SK-N-SH treated with all-trans-retinoic acid at 6 μM for 48 hours (cell line): ENCODE results near the gene IPO7.
"Not testable (repeated sequence)": the region's sequence is repeated elsewhere in the genome, so short reads cannot be mapped to it uniquely, and the experiment has no call there.

Source experiments
- ATAC-seq: fragments of 200-7000 bp; cut with Tn5 transposase; 3 replicates; pipeline ENCODE4 v1.9.1; 2020; ENCODE audit warnings: mild to moderate bottlenecking, moderate library complexity
- ARNTL ChIP-seq: fragments of 450-650 bp; formaldehyde crosslinking; IDR thresholded peaks from 2 replicates; pipeline ENCODE4 v1.5.0; 2020; ENCODE audit warnings: low read depth, mild to moderate bottlenecking, moderate library complexity, borderline replicate concordance
- CREB5 ChIP-seq: fragments of 250-450 bp; sonication (Bioruptor Pico); IDR thresholded peaks from 2 replicates; pipeline ENCODE4 v1.5.1; 2020; ENCODE audit warnings: low read depth, mild to moderate bottlenecking, moderate library complexity
- CSDC2 ChIP-seq: fragments of 250-450 bp; sonication (Bioruptor Pico); IDR thresholded peaks from 2 replicates; pipeline ENCODE4 v1.5.0; 2020; ENCODE audit warnings: mild to moderate bottlenecking, moderate library complexity
- CSRNP3 ChIP-seq: fragments of 250-450 bp; sonication (Bioruptor Pico); IDR thresholded peaks from 2 replicates; pipeline ENCODE4 v1.5.1; 2021; ENCODE audit warnings: mild to moderate bottlenecking, moderate library complexity
- ESRRG ChIP-seq: fragments of 250-450 bp; sonication (Bioruptor Pico); IDR thresholded peaks from 2 replicates; pipeline ENCODE4 v1.6.1; 2021; ENCODE audit warnings: mild to moderate bottlenecking
- GLIS3 ChIP-seq: fragments of 250-450 bp; sonication (Bioruptor Pico); IDR thresholded peaks from 2 replicates; pipeline ENCODE4 v1.5.0; 2020; ENCODE audit warnings: mild to moderate bottlenecking, moderate library complexity
- ISL1 ChIP-seq: fragments of 250-450 bp; sonication (Bioruptor Pico); IDR thresholded peaks from 2 replicates; pipeline ENCODE4 v2.1.2; 2022; ENCODE audit warnings: mild to moderate bottlenecking, moderate library complexity
- OSR1 ChIP-seq: fragments of 250-450 bp; sonication (Bioruptor Pico); IDR thresholded peaks from 2 replicates; pipeline ENCODE4 v1.8.0; 2022; ENCODE audit warnings: moderate library complexity, mild to moderate bottlenecking, inconsistent platforms
- PATZ1 ChIP-seq: fragments of 250-450 bp; sonication (Bioruptor Pico); IDR thresholded peaks from 2 replicates; pipeline ENCODE4 v1.8.0; 2020; ENCODE audit warnings: mild to moderate bottlenecking, moderate library complexity, borderline replicate concordance
- POU6F1 ChIP-seq: fragments of 250-450 bp; sonication (Bioruptor Pico); IDR thresholded peaks from 2 replicates; pipeline ENCODE4 v1.8.0; 2021; ENCODE audit warnings: low read depth, mild to moderate bottlenecking, moderate library complexity, borderline replicate concordance
- PPARA ChIP-seq: fragments of 250-450 bp; sonication (Bioruptor Pico); IDR thresholded peaks from 2 replicates; pipeline ENCODE4 v1.5.0; 2020; ENCODE audit warnings: mild to moderate bottlenecking, borderline replicate concordance
- RARB ChIP-seq: fragments of 250-450 bp; sonication (Bioruptor Pico); IDR thresholded peaks from 2 replicates; pipeline ENCODE4 v1.8.0; 2021; ENCODE audit warnings: mild to moderate bottlenecking, moderate library complexity
- SNAI2 ChIP-seq: fragments of 250-450 bp; sonication (Bioruptor Pico); IDR thresholded peaks from 2 replicates; pipeline ENCODE4 v1.5.0; 2020; ENCODE audit warnings: mild to moderate bottlenecking, moderate library complexity
- TCF4 ChIP-seq: fragments of 250-450 bp; sonication (Bioruptor Pico); IDR thresholded peaks from 2 replicates; pipeline ENCODE4 v1.8.0; 2021; ENCODE audit warnings: mild to moderate bottlenecking, moderate library complexity, borderline replicate concordance
- TOX ChIP-seq: fragments of 250-450 bp; sonication (Bioruptor Pico); IDR thresholded peaks from 2 replicates; pipeline ENCODE4 v1.8.0; 2021; ENCODE audit warnings: mild to moderate bottlenecking, moderate library complexity, borderline replicate concordance
- TSHZ2 ChIP-seq: fragments of 250-450 bp; sonication (Bioruptor Pico); IDR thresholded peaks from 2 replicates; pipeline ENCODE4 v1.5.0; 2020; ENCODE audit warnings: mild to moderate bottlenecking, moderate library complexity
- ZC3H10 ChIP-seq: fragments of 250-450 bp; sonication (Bioruptor Pico); IDR thresholded peaks from 2 replicates; pipeline ENCODE4 v1.5.1; 2021; ENCODE audit warnings: mild to moderate bottlenecking, moderate library complexity
- ZFP3 ChIP-seq: fragments of 250-450 bp; sonication (Bioruptor Pico); IDR thresholded peaks from 2 replicates; pipeline ENCODE4 v1.5.0; 2020; ENCODE audit warnings: mild to moderate bottlenecking, moderate library complexity
- ZFP30 ChIP-seq: fragments of 450-650 bp; formaldehyde crosslinking; IDR thresholded peaks from 2 replicates; pipeline ENCODE4 v1.5.0; 2022; ENCODE audit warnings: mild to moderate bottlenecking, moderate library complexity
- ZNF565 ChIP-seq: fragments of 450-650 bp; formaldehyde crosslinking; conservative IDR thresholded peaks from 2 replicates; pipeline ENCODE4 v1.5.0; 2020; ENCODE audit warnings: low read depth, mild to moderate bottlenecking, moderate library complexity
- ZNF70 ChIP-seq: fragments of 450-650 bp; formaldehyde crosslinking; IDR thresholded peaks from 2 replicates; pipeline ENCODE4 v1.5.0; 2020; ENCODE audit warnings: mild to moderate bottlenecking, moderate library complexity
- ZNF8 ChIP-seq: fragments of 450-650 bp; formaldehyde crosslinking; IDR thresholded peaks from 2 replicates; pipeline ENCODE4 v1.5.0; 2020; ENCODE audit warnings: mild to moderate bottlenecking, moderate library complexity

IPO7 gene

GRCh38 chr11:9399466-9399865 is 15.0 kb downstream of the IPO7 start:
- no peak for ATAC-seq
- TF ChIP-seq RARB (CRISPR knock-in tag) (no peak), ZFP30 (CRISPR knock-in tag) (no peak), CREB5 (CRISPR knock-in tag) (no peak)

- ATAC-seq: not testable (repeated sequence)
Measured at GRCh38 chr11:9401884-9402283, 17.4 kb downstream of the IPO7 start.

- no peak for ATAC-seq
- TF ChIP-seq ZFP30 (CRISPR knock-in tag) (no peak), PPARA (CRISPR knock-in tag) (no peak), CSRNP3 (CRISPR knock-in tag) (no peak), SNAI2 (no peak), POU6F1 (CRISPR knock-in tag) (no peak), TOX (CRISPR knock-in tag) (no peak), ZNF8 (no peak), ESRRG (CRISPR knock-in tag) (no peak), RARB (CRISPR knock-in tag) (no peak), OSR1 (no peak), ZC3H10 (no peak), CREB5 (CRISPR knock-in tag) (no peak), CSDC2 (no peak)
Measured at GRCh38 chr11:9428706-9429105, 44.3 kb downstream of the IPO7 start.

- no peak for ATAC-seq
- no peak for TF ChIP-seq ISL1
- TF ChIP-seq ZNF70: no peak
- no peak for TF ChIP-seq TCF4
- TF ChIP-seq ZC3H10: no peak
- no peak for TF ChIP-seq TSHZ2 (CRISPR knock-in tag)
- TF ChIP-seq SNAI2: no peak
Measured at GRCh38 chr11:9438611-9439010, 54.2 kb downstream of the IPO7 start.

- ATAC-seq: no peak
- TF ChIP-seq ZFP3 (no peak), GLIS3 (CRISPR knock-in tag) (no peak), PATZ1 (CRISPR knock-in tag) (no peak), ZNF565 (no peak), ZC3H10 (no peak), ZNF8 (no peak), TCF4 (no peak), CSDC2 (no peak), ARNTL (CRISPR knock-in tag) (no peak), ZNF70 (no peak), PPARA (CRISPR knock-in tag) (no peak), TSHZ2 (CRISPR knock-in tag) (no peak)
Measured at GRCh38 chr11:9446230-9446629, 61.8 kb downstream of the IPO7 start.
